ENCODE measurements around the gene COL5A2.

COL5A2 gene

DNA sequence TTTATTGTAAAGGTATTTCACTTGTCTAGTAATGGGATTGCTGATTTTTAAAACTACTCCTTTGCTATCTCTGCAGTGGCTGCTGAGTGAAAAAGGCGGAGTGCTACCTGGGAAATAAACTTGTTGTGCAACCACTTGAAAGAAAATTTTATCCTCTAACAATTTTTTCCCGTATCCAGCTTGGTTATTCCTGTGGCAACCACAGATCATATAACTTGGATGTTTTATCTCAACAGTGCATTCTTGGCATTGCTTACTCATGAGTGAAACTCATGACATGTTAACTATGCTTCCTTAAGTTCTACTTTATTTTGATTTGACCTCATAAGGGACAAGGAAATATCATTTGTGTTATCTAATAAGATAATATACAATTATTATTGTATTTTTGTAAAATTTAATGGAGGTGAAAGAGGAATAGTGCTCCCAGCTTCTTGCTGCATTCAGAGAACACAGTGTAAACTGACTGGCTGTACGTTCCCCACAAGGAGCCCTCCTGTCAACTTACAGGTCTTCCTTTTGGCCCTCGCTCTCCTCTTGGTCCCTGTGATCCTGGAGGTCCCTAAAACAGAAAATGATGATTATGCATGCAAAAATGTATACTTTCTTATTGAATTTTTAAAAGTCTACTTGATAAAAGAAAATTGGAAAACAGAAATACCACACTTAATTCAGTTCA lies 82.7 kb downstream of the COL5A2 start:
- DNase-seq (ENCODE audit: low read depth): no peak

DNA sequence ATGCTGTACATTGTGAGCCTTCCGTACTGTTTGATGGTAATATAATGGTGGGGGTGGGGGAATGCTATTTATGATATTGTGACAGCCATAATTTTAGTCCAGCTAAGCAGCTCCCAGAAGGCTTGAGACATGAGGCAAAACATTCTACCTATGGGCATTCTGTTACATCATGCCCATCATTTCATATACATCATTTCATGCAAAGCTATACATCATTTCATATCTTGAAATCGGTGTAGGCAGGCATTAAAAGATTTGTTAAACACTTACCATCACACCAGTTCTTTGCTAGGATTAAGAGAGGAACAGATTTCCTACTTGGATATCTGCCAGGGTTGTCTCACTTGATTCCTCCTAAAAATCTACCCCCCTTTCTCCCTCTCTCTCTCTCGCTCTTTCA lies 84.5 kb downstream of the COL5A2 start:
- DNase-seq (ENCODE audit: low read depth): no peak

DNA sequence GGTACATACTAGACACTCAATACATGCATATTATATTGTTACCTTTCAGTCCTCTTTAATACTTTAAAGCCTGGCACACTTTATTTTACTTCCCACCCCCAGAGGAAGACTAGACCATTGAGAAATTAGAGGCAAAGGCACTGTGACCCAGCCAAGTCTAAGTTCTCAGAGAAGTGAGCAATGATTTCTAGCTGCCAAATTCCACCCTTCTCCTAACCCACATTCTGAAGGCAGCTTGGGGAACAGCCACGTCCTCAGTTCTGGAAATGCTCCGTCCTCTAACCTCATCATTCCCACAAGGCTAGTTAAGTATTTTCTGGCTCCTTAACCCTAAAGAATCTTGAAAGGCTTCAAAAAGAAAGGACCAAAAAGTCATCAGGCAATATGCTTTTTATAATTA lies 86.6 kb downstream of the COL5A2 start:
- no peak for DNase-seq (ENCODE audit: low read depth)

DNA sequence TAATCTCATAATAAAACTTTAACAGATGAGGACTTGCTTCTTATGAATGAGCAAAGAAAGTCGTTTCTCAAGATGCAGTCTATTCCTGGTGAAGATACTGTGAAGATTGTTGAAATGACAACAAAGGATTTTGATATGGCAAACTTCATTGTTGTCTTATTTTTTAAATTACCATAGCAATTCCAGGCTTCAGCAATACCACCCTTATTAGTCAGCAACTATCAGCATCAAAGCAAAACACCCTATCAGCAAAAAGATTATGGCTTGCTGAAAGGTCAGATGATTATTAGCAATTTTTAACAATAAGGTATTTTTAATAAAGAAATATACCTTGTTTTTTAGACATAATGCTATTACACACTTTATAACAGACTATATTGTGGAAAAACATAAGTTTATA lies 88.3 kb downstream of the COL5A2 start:
- no peak for DNase-seq (ENCODE audit: low read depth)

DNA sequence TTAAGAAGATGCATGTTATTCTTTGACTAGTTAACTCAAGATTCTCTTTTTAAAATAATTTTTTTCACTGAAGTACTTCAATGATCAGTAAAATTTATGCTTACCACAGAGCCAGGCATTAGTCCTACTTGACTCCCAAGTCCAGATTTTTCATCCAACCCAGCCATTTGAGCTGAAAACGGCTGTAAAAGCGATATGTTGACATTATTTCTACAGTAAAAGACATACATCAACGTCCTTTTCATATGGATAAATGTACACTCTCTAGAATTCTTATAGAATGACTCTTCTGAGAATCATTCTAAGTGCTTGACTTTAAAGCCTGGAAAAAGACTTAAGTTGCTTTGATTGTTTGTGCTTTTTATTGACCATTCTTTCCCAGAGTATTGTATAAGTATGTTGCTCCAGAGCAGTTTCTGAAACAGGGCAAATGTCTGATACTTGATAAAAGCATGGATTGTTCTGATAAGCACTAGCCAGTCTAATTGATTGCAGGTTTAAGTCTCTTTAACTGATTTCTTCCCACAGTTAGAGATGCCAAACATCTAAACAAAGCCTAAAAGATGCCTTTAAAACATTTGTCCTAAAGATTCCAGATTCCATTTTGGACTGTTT lies 90.9 kb downstream of the COL5A2 start:
- no peak for DNase-seq (ENCODE audit: low read depth)

DNA sequence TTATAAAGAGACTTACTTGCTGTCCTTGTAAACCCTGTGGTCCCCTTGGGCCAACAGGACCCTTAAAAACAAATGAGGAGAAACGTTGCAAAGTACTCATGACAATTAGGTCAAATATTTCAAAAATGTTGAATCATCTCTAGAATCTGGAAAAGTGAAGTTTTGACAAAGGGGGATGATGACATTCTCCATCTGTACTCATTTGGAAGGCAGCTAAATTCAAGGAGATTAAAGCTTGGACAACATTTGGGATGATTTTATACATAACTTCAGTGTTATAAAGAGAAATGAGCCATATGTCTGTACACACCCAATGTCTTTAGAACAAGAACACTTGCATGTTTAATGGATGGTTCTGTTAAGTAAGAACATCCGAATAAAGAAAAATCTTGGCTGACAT lies 92.9 kb downstream of the COL5A2 start:
- no peak for DNase-seq (ENCODE audit: low read depth)

DNA sequence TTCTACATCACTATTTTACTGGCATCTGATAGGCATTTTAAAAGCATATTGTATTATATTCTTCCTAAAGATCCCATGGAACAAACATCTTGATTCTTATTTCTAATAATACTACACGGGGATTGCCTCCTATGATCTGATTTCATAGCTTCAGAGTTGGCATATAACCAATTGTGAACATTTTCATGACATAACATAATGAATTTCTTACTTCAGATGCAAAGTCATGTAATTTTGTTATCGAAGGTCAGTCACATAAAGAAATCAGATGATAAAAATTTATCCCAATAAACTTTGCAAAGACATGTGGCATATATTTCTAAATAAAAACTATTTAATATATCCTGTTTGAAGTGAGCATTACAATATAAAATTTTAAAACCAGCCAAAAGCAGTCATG lies 93.3 kb downstream of the COL5A2 start:
- no peak for DNase-seq (ENCODE audit: low read depth)

DNA sequence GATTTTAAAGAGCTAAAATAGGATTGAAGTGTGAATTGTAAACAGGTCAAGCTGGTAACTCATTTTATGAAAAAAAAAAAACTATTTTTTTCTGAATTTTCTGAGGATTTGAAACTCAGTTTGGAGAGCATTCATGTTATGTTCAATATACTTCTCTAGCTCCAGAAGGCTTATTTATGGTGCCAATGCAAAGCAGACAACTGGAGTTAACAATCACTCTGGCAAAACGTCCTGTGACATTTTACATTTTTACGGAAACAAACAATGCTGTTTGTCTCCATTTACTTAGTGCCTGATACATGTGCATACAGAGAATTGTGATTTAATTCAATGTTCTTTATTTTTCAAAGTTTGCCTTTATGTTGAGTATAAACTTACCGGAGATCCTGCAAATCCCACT lies 96.0 kb downstream of the COL5A2 start:
- no peak for DNase-seq (ENCODE audit: low read depth)

DNA sequence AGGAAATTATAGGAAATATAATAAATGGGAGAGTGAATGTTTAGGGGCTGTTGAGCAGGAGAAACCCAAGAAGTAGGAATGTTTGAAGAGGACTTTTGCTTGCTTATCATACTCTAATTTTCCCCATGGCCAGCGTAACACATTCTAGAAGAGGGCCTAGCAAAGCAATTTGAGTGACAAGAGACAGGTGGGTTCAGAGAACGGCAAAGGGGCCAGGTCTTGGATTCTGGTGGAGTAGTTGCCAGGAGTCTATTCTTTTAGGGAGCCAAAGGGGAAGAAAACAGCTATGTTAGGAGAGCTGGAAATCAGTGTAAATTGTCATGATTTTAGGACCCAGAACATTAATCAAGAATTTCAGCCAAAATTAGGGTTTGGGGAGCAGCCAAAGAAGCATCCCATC lies 96.5 kb downstream of the COL5A2 start:
- DNase-seq (ENCODE audit: low read depth): no peak

DNA sequence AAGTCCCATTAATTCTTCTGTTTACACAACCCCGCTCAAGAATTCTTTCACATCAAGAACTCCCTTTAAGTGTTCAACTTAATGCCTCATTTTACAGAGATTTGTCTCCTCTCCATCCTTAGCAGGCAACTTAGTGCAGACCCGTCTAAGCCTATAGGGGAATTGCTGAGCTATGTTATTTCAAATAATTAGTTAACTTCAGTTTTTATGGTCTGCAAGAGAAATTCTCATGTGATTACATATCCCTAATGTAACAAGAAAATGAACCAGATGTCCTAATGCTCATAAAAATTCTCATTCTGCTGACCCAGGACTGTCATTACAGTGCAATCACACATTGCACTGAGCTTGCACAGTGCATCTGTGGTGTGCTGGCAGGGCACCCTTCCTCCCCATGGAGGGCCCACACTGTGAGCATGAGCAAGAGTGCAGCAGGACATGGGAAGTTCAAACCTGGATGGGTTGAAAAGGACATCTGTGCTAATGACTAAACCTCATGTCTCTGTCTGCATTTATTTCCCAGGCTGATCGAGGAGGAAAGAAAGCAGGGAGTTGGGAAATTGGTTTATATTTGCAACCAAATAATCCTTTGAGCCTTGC lies 97.1 kb downstream of the COL5A2 start:
- DNase-seq (ENCODE audit: low read depth): no peak

DNA sequence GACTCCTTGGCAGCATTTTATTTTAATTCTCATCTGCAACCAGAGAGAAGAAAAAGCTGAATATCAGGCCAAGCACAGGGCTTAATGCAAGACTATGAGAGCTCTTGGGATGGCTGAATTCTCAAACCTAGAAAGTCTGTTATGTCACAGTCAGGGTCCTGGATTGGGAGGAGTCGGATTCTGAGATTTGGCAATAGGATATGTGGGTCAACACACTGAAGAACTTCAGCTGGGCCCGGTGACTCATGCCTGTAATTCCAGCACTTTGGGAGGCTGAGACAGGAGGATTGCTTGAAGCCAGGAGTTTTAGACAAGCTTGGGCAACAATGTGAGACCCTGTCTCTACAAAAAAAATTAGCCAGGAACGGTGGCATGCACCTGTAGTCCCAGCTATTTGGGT lies 103.0 kb downstream of the COL5A2 start:
- no peak for DNase-seq (ENCODE audit: low read depth)

DNA sequence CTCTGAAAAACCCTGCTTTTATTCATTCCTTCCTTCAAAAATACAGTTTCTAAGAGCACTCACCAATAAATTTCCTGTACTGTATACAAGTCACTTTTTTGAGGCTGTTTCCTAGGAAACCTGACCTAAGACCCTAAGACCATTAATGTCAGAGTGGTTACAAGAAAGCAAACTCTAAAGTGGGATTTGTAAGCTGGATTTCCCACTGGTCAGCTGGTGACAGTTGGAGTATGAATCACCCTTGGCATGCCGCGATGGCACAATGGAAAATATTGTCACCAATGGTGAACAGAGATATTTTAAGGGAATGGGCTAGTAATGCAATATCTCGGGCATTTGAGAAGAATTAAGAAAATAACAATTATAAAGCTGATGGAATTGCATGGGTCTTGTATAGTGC lies 103.4 kb downstream of the COL5A2 start:
- DNase-seq (ENCODE audit: low read depth): no peak

DNA sequence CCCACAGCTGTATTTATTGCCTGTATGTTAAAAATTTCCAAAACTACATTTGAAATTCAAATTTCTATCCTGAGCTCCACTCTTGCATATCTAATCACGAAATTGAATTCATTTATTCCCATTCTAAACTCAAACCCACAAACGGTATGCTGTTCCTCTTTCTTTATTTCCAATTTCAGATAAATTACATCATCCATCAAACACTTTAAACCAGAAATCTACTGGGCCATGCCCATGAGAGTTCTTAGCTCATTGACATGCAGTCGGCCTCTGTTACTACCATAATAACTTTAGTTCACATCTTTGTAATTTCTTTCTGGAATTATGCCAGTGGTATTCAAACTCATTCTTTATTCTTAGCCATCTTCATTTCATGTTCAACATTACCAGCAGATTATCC lies 105.1 kb downstream of the COL5A2 start:
- DNase-seq (ENCODE audit: low read depth): no peak

DNA sequence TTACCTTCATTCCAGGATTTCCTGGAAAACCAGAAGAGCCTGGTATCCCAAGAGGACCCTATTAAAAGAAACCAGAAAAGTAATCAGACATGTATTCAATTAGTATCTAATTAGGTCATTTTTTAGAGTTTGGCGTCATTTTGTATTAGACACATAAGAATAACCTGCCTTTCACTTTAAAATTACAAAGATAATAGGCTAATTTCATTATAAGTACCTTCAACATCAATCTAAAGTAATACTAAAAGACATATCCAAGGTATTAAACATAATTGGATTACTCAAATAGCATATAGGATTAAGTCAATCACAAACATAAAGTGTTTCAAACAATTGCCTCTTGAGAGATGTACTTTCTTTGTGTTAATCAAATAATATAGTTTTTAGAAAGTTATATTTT lies 107.5 kb downstream of the COL5A2 start:
- DNase-seq (ENCODE audit: low read depth): no peak

DNA sequence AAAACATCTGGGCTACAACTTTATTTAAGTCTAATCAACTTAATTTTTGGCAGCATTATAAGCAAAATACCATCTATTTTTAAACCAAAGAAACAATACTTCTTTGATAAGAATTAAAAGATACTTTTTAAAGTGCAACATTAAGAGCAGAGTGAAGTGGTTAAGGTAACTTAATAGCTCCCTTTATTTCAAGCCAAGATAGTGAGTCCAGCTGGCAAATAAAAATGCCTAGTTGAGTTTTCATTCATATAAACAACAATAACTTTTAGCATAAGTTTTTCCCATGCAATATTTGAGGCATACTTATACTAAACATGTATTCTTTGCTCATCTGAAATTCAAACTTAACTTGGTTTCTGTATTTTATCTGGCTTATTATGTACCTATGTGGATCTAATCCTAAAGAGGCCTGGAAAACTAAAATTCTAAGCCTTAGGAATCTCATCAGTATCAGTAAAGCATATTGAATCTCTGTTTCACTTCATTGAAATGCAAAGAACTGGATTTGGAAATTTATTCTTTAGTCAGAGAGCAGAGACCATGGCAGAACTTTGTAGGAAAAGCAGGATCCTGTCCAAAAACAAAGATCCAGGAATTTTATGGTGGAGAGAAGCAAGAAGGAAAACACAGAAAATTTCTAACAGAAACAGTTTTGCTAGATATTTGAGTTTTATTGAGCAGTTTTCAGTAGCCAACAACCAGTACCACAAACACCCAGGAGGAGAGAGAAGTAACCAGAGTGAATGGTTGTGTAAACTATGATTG lies 109.5 kb downstream of the COL5A2 start:
- no peak for DNase-seq (ENCODE audit: low read depth)

DNA sequence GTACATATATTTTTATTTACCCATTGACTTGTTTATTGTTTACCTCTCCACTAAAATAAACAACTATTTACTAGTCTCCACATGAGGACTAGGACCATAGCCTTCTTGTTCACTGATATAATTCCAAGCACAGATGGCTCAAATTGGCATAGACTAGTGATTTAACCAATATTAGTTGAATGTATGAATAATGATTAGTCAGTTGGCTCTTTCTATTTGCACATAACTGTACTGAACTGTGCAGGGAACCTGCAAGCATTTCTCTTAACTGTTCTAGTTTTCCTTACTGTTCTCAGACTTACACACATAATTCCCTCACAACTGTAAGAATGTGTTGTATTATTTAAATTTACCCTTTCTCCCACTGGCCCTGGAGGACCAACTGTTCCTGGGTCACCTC lies 113.5 kb downstream of the COL5A2 start:
- DNase-seq (ENCODE audit: low read depth): no peak

DNA sequence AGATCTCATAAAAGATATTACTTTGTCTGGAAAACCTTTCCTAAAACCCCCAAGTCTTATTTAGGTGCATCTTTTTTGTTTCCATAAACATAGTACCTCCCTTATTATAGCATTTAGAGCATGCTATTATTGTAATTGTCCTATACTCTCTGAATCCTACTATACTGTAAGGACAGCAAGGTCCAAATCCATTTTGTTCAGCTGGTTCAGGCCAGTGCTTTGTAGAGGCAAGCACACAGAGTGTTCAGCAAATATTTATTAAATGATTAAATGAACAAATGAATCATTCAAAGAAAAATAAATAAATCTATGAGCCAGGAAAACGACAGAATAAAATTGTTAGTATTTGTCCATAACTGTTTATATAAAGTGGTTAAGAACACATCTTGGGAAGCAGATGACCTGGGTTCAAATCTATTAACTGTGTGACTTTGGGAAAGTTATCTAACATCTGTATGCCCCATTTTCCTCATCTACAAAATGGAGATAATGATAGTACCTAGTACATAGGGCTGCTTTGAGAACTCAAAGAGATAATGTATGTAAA lies 119.4 kb downstream of the COL5A2 start:
- no peak for DNase-seq (ENCODE audit: low read depth)

DNA sequence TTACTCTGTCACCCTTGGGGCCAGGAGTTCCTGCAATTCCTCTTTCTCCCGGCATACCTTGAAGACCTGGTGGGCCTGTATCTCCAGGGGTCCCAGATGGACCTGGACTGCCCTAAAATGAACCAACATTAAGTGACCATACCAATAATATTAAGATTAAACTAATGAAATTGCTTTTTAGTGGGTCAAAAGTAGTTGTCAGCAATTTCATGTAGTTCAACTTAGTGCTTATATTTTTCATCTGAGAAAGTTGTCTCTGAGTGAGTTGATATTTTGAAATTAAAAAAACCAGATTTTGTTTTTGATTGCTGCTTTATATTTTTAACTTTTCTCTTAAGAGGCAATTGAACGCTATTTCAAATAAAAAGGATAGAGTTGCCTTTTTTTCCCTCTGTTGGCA lies 122.2 kb downstream of the COL5A2 start:
- DNase-seq (ENCODE audit: low read depth): no peak

DNA sequence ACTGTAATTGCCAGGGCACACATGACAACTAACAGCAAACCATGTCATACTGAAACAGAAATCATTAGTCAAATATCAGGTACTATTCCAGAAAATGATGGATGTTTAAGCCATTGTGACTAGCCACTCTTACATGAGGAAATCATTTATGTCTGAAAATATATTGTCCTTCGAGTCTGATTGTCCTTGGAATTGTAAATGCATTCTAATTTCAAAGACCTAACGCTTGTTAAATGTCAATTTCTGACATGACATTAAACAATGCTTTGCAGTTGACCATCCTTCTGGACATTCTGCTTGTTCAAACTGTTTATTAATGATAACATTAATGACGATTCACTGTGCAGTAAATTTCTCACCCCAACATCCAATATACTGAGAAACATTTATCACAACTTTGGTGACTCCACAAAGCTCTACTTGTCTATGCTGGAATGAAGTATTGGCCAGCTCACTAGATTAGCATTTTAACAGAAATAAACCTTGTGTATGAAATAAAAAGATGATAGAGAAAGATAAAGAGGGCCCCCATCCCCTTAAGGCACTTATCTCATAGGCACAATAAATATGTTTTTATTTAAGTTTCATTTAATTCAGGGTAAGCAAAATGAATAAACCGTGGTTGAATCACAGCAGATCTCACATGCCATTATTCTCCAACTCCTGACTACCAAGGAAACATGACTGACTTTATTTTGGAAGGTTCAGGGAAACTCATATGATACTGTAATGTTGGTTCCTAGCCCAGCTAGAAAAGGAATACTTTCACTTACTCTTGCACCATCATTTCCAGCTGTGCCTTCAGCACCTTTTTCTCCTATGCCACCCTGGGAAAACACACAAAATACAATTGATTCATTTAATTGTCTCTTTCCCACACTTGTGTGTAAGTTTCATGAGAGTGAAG lies 123.1 kb downstream of the COL5A2 start:
- DNase-seq (ENCODE audit: low read depth): no peak

DNA sequence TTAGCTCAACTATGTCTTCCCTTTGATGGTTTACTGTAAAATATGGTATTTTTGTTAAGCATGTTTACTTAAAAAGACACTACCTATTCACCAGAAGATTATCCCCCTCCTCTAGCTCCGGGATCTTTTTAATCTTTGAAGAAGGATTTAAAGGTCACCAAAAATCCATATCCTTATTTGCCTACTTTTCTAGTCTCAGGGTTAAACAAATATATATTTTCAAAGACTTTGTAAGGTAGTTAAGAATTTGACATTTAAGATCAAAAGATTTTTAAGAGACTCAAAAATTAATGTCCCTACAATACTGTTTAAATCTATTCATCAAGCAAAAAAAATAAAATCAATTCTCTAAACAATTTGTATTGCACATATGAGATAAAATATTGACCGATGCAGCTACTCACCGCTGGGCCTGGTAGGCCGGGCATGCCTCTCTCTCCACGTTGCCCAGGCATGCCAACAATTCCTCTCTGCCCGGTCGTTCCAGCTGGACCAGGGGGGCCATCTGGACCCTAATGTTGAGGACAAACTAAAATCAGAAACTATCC lies 129.3 kb downstream of the COL5A2 start:
- no peak for DNase-seq (ENCODE audit: low read depth)

DNA sequence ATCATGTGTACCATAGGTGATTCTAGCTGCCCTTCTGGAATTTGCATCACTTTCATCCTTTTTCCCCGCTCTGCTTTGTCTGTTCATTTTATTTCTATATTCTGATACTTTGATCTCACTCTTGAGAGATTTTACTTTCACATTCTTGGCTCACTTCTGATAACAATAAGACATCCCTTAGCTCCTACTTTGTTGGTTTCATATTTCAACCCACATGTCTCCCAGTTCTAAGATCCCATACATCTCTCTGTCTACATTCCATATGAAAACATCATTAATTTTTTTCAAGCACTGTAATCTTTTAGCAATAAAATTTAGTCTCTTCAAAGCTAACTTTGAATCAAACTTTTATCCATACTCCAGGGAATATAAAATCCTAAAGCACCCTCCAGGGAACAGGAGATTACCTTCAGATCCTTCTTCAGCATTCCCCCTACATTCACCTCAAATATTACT lies 129.8 kb downstream of the COL5A2 start:
- DNase-seq (ENCODE audit: low read depth): no peak

Data from stimulated activated CD8-positive, alpha-beta memory T cell treated with anti-CD3 and anti-CD28 coated beads, Interleukin-15, amount 100 ng/mL, for 24 hours (primary cell).